ENCODE results near the gene PASK. TPM values are rescaled to one million over a fixed set of nuclear protein-coding genes. Genes with fewer than 3 reads are reported as not detected.

PASK gene
- total RNA-seq, 1 experiment from 2014 or later = 45.8 TPM

DNA sequence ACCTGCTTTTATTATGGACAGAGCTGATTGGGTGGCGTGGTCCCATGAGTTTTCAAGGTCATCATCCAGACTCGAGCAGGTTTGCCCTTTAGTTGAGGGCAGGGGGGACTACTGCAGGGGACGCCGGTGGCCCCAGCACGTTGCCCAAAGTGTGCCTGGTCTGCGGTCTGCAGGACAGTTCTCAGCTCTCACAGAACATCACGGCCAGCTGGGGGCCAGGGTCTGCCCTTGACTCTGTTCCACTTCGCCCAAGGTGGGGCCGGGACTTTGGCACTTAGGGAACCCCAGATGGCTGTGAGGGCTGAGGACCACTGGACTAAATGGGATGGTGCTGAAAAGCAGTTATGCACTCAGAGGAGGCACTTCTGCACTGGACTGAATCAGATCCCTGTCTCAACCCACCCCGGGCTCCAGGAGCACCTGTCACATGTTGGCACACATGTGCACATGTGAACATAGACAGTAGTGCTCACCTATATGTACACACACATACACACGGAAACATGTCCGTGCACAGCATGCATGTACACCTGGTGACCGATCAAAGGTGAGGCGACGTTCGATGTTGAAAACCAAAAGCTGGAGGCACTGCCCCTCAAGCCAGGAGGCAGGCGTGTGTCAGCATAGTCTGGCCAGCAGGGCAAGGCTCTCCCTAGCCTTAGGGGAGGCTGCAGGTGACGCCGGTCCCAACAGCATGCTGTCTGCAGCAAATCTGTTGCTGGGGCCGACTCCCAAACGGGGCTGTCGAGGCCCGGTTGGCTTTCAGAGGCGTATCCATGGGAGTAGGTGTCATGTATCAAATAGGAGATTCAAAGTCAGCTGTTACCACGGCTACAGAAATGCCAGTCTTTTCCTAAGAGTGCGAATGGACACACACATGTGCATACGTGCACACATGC, 49.4 kb upstream of the PASK start:
- RAD21 ChIA-PET (ENCODE audit: low non-redundant PET in 1 of 2, low total read pairs in 2 of 2, uncharacterized antibody in 2 of 2, unreplicated experiment in 2 of 2) = no interaction called here
- no peaks in the 10 kb centered on the region for H3K27me3 ChIP-seq (ENCODE audit: insufficient read depth, low read length)
- H3K9ac ChIP-seq (ENCODE audit: low read length) = no peak overlapping the region
- H3K9me2 ChIP-seq (ENCODE audit: insufficient read depth) = no peaks in the 10 kb centered on the region
- DNase-seq (ENCODE audit: low read depth, low spot score) (no peak), ATAC-seq (no peak)
- POLR2A ChIA-PET = no interaction called here
- no peak overlapping the region for H3K27ac ChIP-seq (ENCODE audit: low read depth, low read length)
- intact Hi-C loops (cut with micrococcal nuclease) = no loop called here
- no peak overlapping the region for H3K4me3 ChIP-seq (replicated peaks in 1 of 2; ENCODE audit: low read depth in 1 of 2, low read length in 2 of 2)
- no peaks in the 10 kb centered on the region for H3K9me3 ChIP-seq (ENCODE audit: control insufficient read depth in 1 of 2, insufficient read depth in 1 of 2, low read depth in 1 of 2, low read length in 2 of 2)
- H4K20me1 ChIP-seq (ENCODE audit: insufficient read depth) = no peaks in the 10 kb centered on the region
- no peaks in the 10 kb centered on the region for H3K4me1 ChIP-seq (ENCODE audit: control insufficient read depth in 1 of 2, insufficient read depth in 2 of 2, low read length in 2 of 2)
- CTCF ChIA-PET = no interaction called here
- BruUV-seq (replicated peaks) = no TSS peak
- no peaks in the 10 kb centered on the region for H3K36me3 ChIP-seq (ENCODE audit: control insufficient read depth in 1 of 2, insufficient read depth in 2 of 2, low read length in 2 of 2)
- H2AFZ ChIP-seq (ENCODE audit: low read depth, low read length, poor library complexity, severe bottlenecking) = no peak overlapping the region
- TF ChIP-seq FOSL1 (IDR thresholded peaks at IDR 0.05; ENCODE audit: low read depth) = no peak
- no peak for TF ChIP-seq JUND (IDR thresholded peaks at IDR 0.05)
- no peak for TF ChIP-seq YY1 (IDR thresholded peaks at IDR 0.05; ENCODE audit: extremely low read depth, insufficient replicate concordance, low read depth, low read length)
- TF ChIP-seq, protein P1, sequence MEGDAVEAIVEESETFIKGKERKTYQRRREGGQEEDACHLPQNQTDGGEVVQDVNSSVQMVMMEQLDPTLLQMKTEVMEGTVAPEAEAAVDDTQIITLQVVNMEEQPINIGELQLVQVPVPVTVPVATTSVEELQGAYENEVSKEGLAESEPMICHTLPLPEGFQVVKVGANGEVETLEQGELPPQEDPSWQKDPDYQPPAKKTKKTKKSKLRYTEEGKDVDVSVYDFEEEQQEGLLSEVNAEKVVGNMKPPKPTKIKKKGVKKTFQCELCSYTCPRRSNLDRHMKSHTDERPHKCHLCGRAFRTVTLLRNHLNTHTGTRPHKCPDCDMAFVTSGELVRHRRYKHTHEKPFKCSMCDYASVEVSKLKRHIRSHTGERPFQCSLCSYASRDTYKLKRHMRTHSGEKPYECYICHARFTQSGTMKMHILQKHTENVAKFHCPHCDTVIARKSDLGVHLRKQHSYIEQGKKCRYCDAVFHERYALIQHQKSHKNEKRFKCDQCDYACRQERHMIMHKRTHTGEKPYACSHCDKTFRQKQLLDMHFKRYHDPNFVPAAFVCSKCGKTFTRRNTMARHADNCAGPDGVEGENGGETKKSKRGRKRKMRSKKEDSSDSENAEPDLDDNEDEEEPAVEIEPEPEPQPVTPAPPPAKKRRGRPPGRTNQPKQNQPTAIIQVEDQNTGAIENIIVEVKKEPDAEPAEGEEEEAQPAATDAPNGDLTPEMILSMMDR (IDR thresholded peaks at IDR 0.05 in 2 of 3, conservative IDR thresholded peaks at IDR 0.05 in 1 of 3; ENCODE audit: borderline replicate concordance in 1 of 3, insufficient read depth in 1 of 3, low read depth in 2 of 3, low read length in 2 of 3) = no peak
- TF ChIP-seq, protein P2, sequence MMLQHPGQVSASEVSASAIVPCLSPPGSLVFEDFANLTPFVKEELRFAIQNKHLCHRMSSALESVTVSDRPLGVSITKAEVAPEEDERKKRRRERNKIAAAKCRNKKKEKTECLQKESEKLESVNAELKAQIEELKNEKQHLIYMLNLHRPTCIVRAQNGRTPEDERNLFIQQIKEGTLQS (IDR thresholded peaks at IDR 0.05) = no peak
- TF ChIP-seq CBX3 (IDR thresholded peaks at IDR 0.05; ENCODE audit: low read depth) = no peak
- no peak for TF ChIP-seq ZNF274 (IDR thresholded peaks at IDR 0.05; ENCODE audit: low read depth, low read length)
- TF ChIP-seq SIN3A (IDR thresholded peaks at IDR 0.05; ENCODE audit: low read depth) = no peak
- TF ChIP-seq, protein P3, sequence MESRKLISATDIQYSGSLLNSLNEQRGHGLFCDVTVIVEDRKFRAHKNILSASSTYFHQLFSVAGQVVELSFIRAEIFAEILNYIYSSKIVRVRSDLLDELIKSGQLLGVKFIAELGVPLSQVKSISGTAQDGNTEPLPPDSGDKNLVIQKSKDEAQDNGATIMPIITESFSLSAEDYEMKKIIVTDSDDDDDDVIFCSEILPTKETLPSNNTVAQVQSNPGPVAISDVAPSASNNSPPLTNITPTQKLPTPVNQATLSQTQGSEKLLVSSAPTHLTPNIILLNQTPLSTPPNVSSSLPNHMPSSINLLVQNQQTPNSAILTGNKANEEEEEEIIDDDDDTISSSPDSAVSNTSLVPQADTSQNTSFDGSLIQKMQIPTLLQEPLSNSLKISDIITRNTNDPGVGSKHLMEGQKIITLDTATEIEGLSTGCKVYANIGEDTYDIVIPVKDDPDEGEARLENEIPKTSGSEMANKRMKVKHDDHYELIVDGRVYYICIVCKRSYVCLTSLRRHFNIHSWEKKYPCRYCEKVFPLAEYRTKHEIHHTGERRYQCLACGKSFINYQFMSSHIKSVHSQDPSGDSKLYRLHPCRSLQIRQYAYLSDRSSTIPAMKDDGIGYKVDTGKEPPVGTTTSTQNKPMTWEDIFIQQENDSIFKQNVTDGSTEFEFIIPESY (IDR thresholded peaks at IDR 0.05; ENCODE audit: extremely low read depth, insufficient replicate concordance, low read length) = no peak
- TF ChIP-seq SRF (IDR thresholded peaks at IDR 0.05; ENCODE audit: low read depth) = no peak
- TF ChIP-seq CEBPB (IDR thresholded peaks at IDR 0.05; ENCODE audit: low read depth) = no peak
- no peak for TF ChIP-seq TCF7L2 (IDR thresholded peaks at IDR 0.05; ENCODE audit: borderline replicate concordance, extremely low read depth, insufficient read depth, insufficient read length)
- TF ChIP-seq, protein P4, sequence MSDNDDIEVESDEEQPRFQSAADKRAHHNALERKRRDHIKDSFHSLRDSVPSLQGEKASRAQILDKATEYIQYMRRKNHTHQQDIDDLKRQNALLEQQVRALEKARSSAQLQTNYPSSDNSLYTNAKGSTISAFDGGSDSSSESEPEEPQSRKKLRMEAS (IDR thresholded peaks at IDR 0.05) = no peak
- no peak overlapping the region for H3K4me2 ChIP-seq (ENCODE audit: low read length)
- H3K79me2 ChIP-seq (ENCODE audit: insufficient read depth, low read length) = no peaks in the 10 kb centered on the region

Data from HCT116 (cell line).